Calu3 (cell line): ENCODE data around the gene ZFPM1. TPM values are rescaled to one million over a fixed set of nuclear protein-coding genes. Genes with fewer than 3 reads are reported as not detected.

Experiments used
- BruUV-seq: library from RNA; stranded (reverse); fragments of 400-500 nt; replicated peaks from 2 replicates; lab custom pipeline; 2021; lab: Mats Ljungman, UMichigan
- CTCF ChIA-PET: fragments of 300-600 bp; sonication (Branson Sonifier 250); formaldehyde crosslinking; loops from one replicate; lab custom pipeline; 2022; ENCODE audit warnings: antibody characterized with exemption; lab: Charles Lee
- DNase-seq: peaks from one replicate; pipeline ENCODE4 v3.0.0; 2022
- H3K27ac Mint-ChIP-seq: one replicate; pipeline ENCODE4 v1.8.0; 2022; ENCODE audit warnings: mixed read lengths; ENCODE audit not compliant: unreplicated experiment
- H3K27me3 Mint-ChIP-seq: one replicate; pipeline ENCODE4 v1.8.0; 2022; ENCODE audit warnings: mixed read lengths; ENCODE audit not compliant: unreplicated experiment
- H3K36me3 Mint-ChIP-seq: one replicate; pipeline ENCODE4 v1.8.0; 2022; ENCODE audit warnings: mild to moderate bottlenecking, moderate library complexity, mixed read lengths; ENCODE audit not compliant: insufficient read depth, unreplicated experiment
- H3K4me1 Mint-ChIP-seq: one replicate; pipeline ENCODE4 v1.8.0; 2022; ENCODE audit warnings: mild to moderate bottlenecking, low read depth, mixed read lengths; ENCODE audit not compliant: unreplicated experiment
- H3K4me3 Mint-ChIP-seq: one replicate; pipeline ENCODE4 v1.8.0; 2022; ENCODE audit warnings: mild to moderate bottlenecking, low read depth, moderate library complexity, mixed read lengths; ENCODE audit not compliant: unreplicated experiment
- H3K9me3 Mint-ChIP-seq: one replicate; pipeline ENCODE4 v1.8.0; 2022; ENCODE audit warnings: low read depth, mixed read lengths; ENCODE audit not compliant: unreplicated experiment
- CTCF ChIP-seq: fragments of 200-600 bp; IDR thresholded peaks from one replicate; pipeline ENCODE4 v1.8.0; 2022; ENCODE audit warnings: antibody characterized with exemption; ENCODE audit not compliant: unreplicated experiment
- intact Hi-C: fragments of 100-400 bp; cut with micrococcal nuclease; formaldehyde crosslinking; loops from one replicate; pipeline ENCODE4 v1.10.0; 2022; ENCODE audit not compliant: unreplicated experiment
- total RNA-seq: library from RNA; stranded (reverse); gene quantifications from 2 replicates; pipeline ENCODE4 v1.2.3, GENCODE V29; 2022

The ZFPM1 gene
- total RNA-seq, 1 experiment from 2014 or later, result 3.1 TPM

- no peak overlapping the region for H3K4me3 Mint-ChIP-seq
- H3K27ac Mint-ChIP-seq, result no peak overlapping the region
- H3K36me3 Mint-ChIP-seq, result peaks cover 17% of the 10 kb centered on the region
- BruUV-seq, result no TSS peak
- peaks cover 25% of the 10 kb centered on the region for H3K27me3 Mint-ChIP-seq
- DNase-seq, result no peak
- TF ChIP-seq CTCF, result no peak
- peaks cover 16% of the 10 kb centered on the region for H3K4me1 Mint-ChIP-seq
- H3K9me3 Mint-ChIP-seq, result no peaks in the 10 kb centered on the region
- intact Hi-C loops, result no loop called here
- CTCF ChIA-PET, result no interaction called here
Observed at GRCh38 chr16:88459366-88460073, 6.4 kb downstream of the ZFPM1 start.

GRCh38 chr16:88460496-88461330 lies 7.6 kb downstream of the ZFPM1 start:
- no TSS peak for BruUV-seq
- CTCF ChIA-PET, result no interaction called here
- intact Hi-C loops, result no loop called here
- TF ChIP-seq CTCF, result no peak
- H3K9me3 Mint-ChIP-seq, result no peaks in the 10 kb centered on the region
- H3K36me3 Mint-ChIP-seq, result peaks cover 8% of the 10 kb centered on the region
- DNase-seq, result no peak
- no peak overlapping the region for H3K27ac Mint-ChIP-seq
- peaks cover 10% of the 10 kb centered on the region for H3K4me1 Mint-ChIP-seq
- H3K27me3 Mint-ChIP-seq, result peaks cover 14% of the 10 kb centered on the region
- no peak overlapping the region for H3K4me3 Mint-ChIP-seq

GRCh38 chr16:88461331-88462269 lies 8.5 kb downstream of the ZFPM1 start:
- no peak for TF ChIP-seq CTCF

GRCh38 chr16:88462396-88462795 lies 9.3 kb downstream of the ZFPM1 start:
- intact Hi-C loops, result no loop called here
- no peak overlapping the region for H3K27ac Mint-ChIP-seq
- H3K4me3 Mint-ChIP-seq, result no peak overlapping the region
- no peaks in the 10 kb centered on the region for H3K4me1 Mint-ChIP-seq
- no peaks in the 10 kb centered on the region for H3K27me3 Mint-ChIP-seq
- no peaks in the 10 kb centered on the region for H3K9me3 Mint-ChIP-seq
- no peak for TF ChIP-seq CTCF
- BruUV-seq, result no TSS peak
- DNase-seq, result no peak
- CTCF ChIA-PET, result interaction anchor here (0.6 to 0.7 kb wide), 2 partner anchors 9 to 647 kb away, joined by 3 to 6 read pairs; no protein-coding TSS in a partner anchor
- H3K36me3 Mint-ChIP-seq, result no peaks in the 10 kb centered on the region

More at GRCh38 chr16:88461331-88462269, 8.5 kb downstream of the ZFPM1 start:
- intact Hi-C loops, result no loop called here
- H3K4me3 Mint-ChIP-seq, result no peak overlapping the region
- no peak for DNase-seq
- peaks cover 2% of the 10 kb centered on the region for H3K4me1 Mint-ChIP-seq
- peaks cover 5% of the 10 kb centered on the region for H3K27me3 Mint-ChIP-seq
- CTCF ChIA-PET, result interaction anchor here (0.7 kb wide), 1 partner anchor 647 kb away, joined by 3 read pairs; no protein-coding TSS in a partner anchor
- H3K9me3 Mint-ChIP-seq, result no peaks in the 10 kb centered on the region
- H3K36me3 Mint-ChIP-seq, result no peaks in the 10 kb centered on the region
- H3K27ac Mint-ChIP-seq, result no peak overlapping the region
- no TSS peak for BruUV-seq
